Measurements from ENCODE around the gene MAP4K3. TPM values are rescaled to one million over a fixed set of nuclear protein-coding genes. Genes with fewer than 3 reads are reported as not detected.

MAP4K3 gene
- total and polyA plus RNA-seq, 2 donors (not counting 1 experiment from before 2014, with no cell fraction given): 1.3 to 28.3 TPM

GRCh38 chr2:39373181-39373802 is 63.8 kb downstream of the MAP4K3 start:
- H3K27ac ChIP-seq (ENCODE audit: low read length in 2 of 2): no peak overlapping the region
- no CpG with 5 or more reads among the region's 2 CpGs for WGBS (ENCODE audit: insufficient coverage)
- CTCF ChIA-PET: no interaction called here
- H3K4me3 ChIP-seq (ENCODE audit: control extremely low read depth in 1 of 5, extremely low read depth in 1 of 5, insufficient read depth in 1 of 5, low read depth in 2 of 5, low read length in 4 of 5): no peak overlapping the region
- Mint-ChIP-seq H3K27ac (no peak overlapping the region), H3K4me1 (peaks cover 10% of the 10 kb centered on the region), H3K4me3 (no peak overlapping the region), H3K9me3 (ENCODE audit: insufficient read depth) (peaks cover 5% of the 10 kb centered on the region), H3K27me3 (no peaks in the 10 kb centered on the region)
- no peak for ATAC-seq (ENCODE audit: low read depth)
- TF ChIP-seq EZH2 (IDR thresholded peaks at IDR 0.05; ENCODE audit: borderline replicate concordance, insufficient read depth, low read depth, low read length, poor library complexity, severe bottlenecking): no peak
- TF ChIP-seq CTCF (IDR thresholded peaks at IDR 0.05): no peak
- intact Hi-C loops (cut with micrococcal nuclease): no loop called here
- POLR2A ChIA-PET: no interaction called here
- no peak overlapping the region for H2AFZ ChIP-seq (ENCODE audit: insufficient read depth, low read depth, low read length, poor library complexity, severe bottlenecking)
- H3K36me3 ChIP-seq (replicated peaks in 1 of 2; ENCODE audit: control extremely low read depth in 1 of 2, control insufficient read depth in 1 of 2, extremely low read depth in 1 of 2, insufficient read depth in 2 of 2, low read length in 1 of 2): peaks cover 0 to 9% of the 10 kb centered on the region in 2 experiments
- peaks cover 0 to 6% (median 5%) of the 10 kb centered on the region in 3 donors for H3K9me3 ChIP-seq (ENCODE audit: control extremely low read depth in 1 of 3, control insufficient read depth in 2 of 3, insufficient read depth in 1 of 3, low read length in 2 of 3)
- peaks cover 9% of the 10 kb centered on the region in 2 donors for H3K4me1 ChIP-seq (ENCODE audit: control insufficient read depth in 2 of 2, insufficient read depth in 2 of 2, low read length in 2 of 2)
- H3K9ac ChIP-seq (ENCODE audit: low read length): no peak overlapping the region
- no peaks in the 10 kb centered on the region for H3K79me2 ChIP-seq (ENCODE audit: control insufficient read depth, insufficient read depth, low read length)
- H3K27me3 ChIP-seq (replicated peaks in 1 of 4; ENCODE audit: control extremely low read depth in 1 of 4, control insufficient read depth in 3 of 4, insufficient read depth in 4 of 4, low read length in 3 of 4): no peaks in the 10 kb centered on the region
- no peaks in the 10 kb centered on the region for H4K20me1 ChIP-seq (ENCODE audit: control insufficient read depth, insufficient read depth, low read length, poor library complexity, severe bottlenecking)
- no peak for DNase-seq
- H3K4me2 ChIP-seq (replicated peaks; ENCODE audit: low read depth, low read length, poor library complexity, severe bottlenecking): no peak overlapping the region

GRCh38 chr2:39370101-39370500 is 67.0 kb downstream of the MAP4K3 start:
- POLR2A ChIA-PET: no interaction called here
- Mint-ChIP-seq H3K27me3 (no peaks in the 10 kb centered on the region), H3K9me3 (ENCODE audit: insufficient read depth) (peaks cover 3% of the 10 kb centered on the region), H3K4me1 (no peaks in the 10 kb centered on the region), H3K4me3 (no peak overlapping the region), H3K27ac (no peak overlapping the region)
- no peaks in the 10 kb centered on the region for H3K4me1 ChIP-seq (ENCODE audit: control insufficient read depth in 2 of 2, insufficient read depth in 2 of 2, low read length in 2 of 2)
- no peak overlapping the region for H3K9ac ChIP-seq (ENCODE audit: low read length)
- H3K79me2 ChIP-seq (ENCODE audit: control insufficient read depth, insufficient read depth, low read length): no peaks in the 10 kb centered on the region
- no peak overlapping the region for H3K4me3 ChIP-seq (ENCODE audit: control extremely low read depth in 1 of 5, extremely low read depth in 1 of 5, insufficient read depth in 1 of 5, low read depth in 2 of 5, low read length in 4 of 5)
- TF ChIP-seq EZH2 (IDR thresholded peaks at IDR 0.05; ENCODE audit: borderline replicate concordance, insufficient read depth, low read depth, low read length, poor library complexity, severe bottlenecking): no peak
- TF ChIP-seq CTCF (IDR thresholded peaks at IDR 0.05): no peak
- no peaks in the 10 kb centered on the region for H4K20me1 ChIP-seq (ENCODE audit: control insufficient read depth, insufficient read depth, low read length, poor library complexity, severe bottlenecking)
- ATAC-seq (ENCODE audit: low read depth) (no peak), DNase-seq (no peak)
- WGBS (ENCODE audit: insufficient coverage): no CpG with 5 or more reads among the region's 2 CpGs
- no peak overlapping the region for H3K27ac ChIP-seq (ENCODE audit: low read length in 2 of 2)
- no peak overlapping the region for H3K4me2 ChIP-seq (replicated peaks; ENCODE audit: low read depth, low read length, poor library complexity, severe bottlenecking)
- intact Hi-C loops (cut with micrococcal nuclease): no loop called here
- H3K36me3 ChIP-seq (replicated peaks in 1 of 2; ENCODE audit: control extremely low read depth in 1 of 2, control insufficient read depth in 1 of 2, extremely low read depth in 1 of 2, insufficient read depth in 2 of 2, low read length in 1 of 2): peaks cover 0 to 4% of the 10 kb centered on the region in 2 experiments
- CTCF ChIA-PET: no interaction called here
- peaks cover 0 to 5% (median 5%) of the 10 kb centered on the region in 3 donors for H3K9me3 ChIP-seq (ENCODE audit: control extremely low read depth in 1 of 3, control insufficient read depth in 2 of 3, insufficient read depth in 1 of 3, low read length in 2 of 3)
- H3K27me3 ChIP-seq (replicated peaks in 1 of 4; ENCODE audit: control extremely low read depth in 1 of 4, control insufficient read depth in 3 of 4, insufficient read depth in 4 of 4, low read length in 3 of 4): no peaks in the 10 kb centered on the region
- H2AFZ ChIP-seq (ENCODE audit: insufficient read depth, low read depth, low read length, poor library complexity, severe bottlenecking): no peak overlapping the region

Data from B cell (primary cell).